NOMO-1 treated with dmso at 0.1 percent for 144 hours (cell line): ENCODE measurements around the gene C1orf87.
"Not testable (repeated sequence)": the region's sequence is repeated elsewhere in the genome, so short reads cannot be mapped to it uniquely, and the experiment has no call there.

ENCODE experiments used
- DNase-seq: peaks from one replicate; lab custom pipeline; 2025; ENCODE audit not compliant: unreplicated experiment; lab: John Stamatoyannopoulos, UW

C1orf87 gene

DNA sequence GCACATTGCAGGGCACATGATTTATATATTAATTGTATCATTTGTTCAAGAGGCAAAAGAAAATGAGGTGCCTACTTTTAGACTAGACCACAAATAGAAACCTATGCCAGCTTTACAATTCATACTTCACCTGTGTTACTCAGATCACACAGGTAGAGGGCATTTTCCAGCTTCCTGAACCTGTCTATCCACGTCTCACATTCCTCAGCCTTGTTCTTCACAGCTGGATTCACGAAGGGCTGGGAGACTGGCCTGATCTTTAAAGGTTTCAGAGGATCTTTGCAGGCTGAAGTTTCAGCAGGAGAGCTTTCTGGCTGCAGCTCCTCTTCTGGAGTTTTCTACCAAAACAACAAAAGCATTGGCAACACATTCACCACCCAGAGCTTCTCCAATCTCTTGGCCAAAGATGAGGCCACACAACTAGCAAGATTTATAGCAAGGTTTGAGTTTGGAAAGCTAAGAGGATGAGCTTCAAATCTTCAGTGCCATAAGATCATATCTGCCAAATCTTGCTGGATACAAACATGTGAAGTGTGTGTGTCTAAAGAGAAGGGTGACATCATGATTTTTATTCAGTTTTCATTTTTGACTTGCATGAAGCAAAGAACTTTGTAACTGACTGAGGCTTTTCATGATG, 76.0 kb downstream of the C1orf87 start:
- no peak for DNase-seq

DNA sequence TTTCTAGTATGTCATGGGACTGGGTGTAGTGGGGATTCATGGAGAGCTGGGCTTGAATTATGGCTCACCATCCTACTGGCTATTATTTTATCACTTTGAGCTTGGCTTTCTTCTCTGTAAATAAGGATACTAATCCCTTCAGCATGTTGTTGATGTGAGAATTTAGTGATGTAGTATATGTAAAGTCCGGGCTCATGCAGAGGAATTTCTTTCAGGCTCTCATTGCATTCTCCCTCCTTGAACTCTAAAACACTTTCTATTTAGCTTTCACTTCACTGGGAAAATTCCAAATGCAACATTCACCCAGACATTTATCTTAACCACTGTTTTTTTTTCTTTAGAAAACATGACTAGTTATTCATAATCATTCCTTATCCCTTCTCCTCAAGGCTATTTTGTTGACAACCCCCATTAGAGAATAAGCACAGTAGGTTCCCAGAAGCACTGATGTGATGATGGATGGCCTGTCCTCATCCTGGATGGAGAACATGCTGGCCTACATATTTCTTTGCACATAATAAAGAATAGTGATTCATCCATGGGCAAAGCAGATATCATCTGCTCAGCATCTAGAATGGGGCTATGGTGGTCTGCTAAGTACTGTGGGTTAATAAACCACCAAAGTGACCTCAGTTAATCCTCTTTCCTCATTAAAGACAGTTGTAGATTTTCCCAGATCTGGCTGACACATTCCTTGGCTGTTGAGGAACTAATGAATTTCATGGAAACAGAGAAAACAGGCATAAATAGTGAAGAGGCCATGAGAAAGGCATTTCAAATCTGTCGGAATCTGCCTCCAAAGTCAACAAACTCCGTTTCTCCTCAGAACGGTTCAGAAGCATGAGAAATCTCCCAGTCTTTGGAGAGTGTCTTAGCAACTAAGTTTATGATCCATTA, 79.0 kb downstream of the C1orf87 start:
- no peak for DNase-seq

DNA sequence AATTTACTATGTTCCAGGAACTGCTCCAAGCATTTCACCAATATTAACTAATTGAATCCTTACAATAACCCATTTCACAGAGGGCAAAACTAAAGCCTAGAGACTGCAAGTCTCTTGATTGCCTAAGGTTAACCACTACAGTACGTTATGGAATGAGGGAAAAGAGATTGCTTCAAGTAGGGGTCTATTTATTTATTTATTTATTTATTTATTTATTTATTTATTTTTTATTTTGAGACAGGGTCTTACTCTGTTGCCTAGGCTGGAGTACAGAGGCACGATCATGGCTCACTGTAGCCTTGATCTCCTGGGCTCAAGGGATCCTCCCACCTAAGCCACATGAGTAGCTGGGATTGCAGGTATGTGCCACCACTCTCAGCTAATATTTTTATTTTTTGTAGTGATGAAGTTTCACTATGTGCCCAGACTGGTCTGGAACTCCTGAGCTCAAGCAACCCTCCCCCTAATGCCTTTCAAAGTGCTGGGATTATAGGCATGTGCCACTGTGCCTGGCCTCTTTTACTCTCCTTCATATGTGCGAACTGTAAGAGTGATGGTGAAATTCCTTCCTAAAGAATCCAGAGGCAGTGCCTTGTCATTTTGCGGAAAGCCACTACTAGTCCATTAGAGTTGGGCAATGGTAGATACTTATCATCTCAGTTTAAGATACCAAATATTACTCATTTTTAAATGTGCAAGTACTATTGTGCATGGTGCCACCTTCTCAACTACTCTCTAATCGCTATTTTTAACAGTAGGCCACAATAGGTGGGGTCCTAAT, 81.3 kb downstream of the C1orf87 start:
- DNase-seq: no peak

DNA sequence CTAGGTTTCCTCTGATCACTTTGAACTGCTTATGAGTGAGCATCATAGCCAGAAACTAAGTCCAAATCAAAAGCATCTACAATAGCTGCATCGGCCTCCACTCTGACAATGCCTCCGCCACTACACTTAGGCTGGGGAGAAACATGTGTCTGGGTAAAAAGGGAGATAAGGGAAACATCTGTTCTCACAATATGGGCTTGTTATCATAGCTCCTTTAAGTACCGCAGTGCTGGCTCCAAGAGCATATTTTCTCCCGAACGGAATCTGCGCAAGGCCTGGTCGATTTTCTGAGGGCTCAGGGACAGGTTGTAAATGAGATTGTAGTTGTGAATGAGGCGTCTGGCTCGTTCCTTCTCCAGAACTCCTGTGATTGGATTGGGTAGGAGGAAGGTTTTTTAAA, 83.1 kb downstream of the C1orf87 start:
- DNase-seq: no peak

DNA sequence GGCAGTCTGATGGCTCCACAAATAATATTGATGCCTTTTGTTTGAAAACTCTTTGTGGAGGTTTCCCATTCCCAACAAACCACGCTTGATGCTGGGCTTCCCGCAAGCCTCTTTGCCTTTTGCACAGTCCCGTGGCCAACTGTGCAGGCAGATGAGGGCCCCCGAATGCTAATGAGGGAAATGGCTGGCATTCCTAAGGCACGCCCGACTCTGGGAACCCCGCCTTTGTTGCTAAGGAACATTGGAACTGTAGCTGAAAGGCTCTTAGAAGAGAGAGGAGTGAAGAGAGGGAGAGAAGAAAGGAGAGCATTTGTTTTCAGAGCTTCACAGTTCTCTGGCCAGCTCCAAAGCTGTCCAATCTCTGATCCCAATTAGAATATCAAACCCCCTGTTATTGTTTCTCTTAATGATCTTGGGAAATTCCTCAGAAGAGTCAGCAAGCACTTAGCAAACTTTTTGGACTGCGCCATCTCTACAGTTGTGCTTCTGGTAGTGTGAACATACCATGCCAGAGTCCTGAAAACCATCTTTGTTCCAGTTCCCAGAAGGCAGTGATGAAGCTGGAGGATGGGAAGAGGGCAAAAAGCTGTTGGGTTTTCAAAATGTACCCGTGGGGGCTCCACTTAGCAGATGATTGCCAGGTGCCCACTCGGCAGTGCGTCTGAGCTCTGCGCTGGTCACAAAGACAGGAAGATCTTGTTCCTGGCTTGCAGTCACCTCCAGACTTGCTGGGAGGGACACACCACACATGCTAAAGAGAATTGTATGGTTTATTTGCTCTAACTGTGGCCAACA, 86.9 kb downstream of the C1orf87 start:
- DNase-seq: no peak

DNA sequence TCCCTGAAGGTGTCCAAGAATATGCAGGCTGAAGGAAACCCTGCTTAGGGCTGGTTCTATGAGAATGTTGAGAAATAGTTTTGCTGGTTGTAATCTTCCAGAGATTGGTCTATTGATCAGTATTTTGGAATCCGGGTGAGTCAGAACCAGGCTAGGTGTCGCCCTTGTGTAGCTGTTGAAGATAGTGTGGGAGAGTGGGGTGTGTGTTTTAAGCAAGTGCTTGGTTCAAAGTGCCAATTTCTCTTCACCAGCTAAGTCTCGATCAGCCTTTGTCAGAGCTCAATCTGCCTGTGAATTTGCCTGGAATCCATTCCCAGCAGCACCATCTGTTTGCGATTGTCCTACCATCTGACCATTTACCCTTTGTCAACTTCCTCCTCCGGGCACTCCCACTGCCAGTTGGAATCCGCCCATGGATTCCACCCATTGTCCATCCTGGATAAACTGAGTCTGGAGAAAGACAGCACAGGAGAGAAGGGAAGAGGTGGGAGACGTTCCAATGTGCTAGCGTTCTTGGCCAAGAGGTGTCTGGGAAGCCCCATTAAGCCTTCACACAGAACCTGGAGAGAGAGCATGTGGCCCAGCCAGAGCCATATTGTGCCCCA, 87.6 kb downstream of the C1orf87 start:
- DNase-seq: no peak

DNA sequence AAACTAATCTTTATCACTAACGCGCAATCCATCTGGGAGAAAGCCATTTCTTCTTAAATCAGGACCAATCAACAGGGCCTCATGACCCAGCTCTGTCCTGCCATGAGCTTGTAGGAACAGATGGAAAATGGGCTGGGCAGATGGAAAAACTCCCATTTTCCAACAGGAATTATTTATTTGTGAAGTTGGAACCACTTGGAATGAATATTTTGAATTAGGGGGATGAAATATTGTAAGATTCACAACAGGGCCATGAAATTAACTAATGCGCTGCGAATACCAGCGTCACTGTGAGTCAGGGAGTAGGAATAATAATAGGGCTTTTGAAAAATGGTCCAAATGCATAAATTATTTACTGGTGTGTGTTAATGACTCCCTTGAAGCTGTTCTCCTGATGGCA, 93.9 kb downstream of the C1orf87 start:
- no peak for DNase-seq

DNA sequence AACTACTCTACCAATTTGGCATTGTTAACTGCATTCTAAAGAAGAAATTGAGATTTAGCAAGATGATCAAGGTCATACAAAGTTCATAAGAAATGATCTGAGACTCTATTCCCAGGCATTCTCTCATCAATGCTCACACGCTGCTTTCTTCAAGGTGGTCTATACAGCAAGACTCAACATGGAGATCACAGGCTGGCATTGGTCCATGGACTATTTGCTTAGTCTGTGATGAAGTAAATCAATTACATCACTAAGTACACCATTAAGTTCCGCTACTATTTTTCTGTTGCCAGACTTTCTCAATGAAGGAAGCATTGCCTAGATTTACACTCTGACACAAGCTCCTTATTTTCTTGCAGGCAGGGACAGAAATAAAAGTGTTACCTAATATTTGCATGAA, 95.1 kb downstream of the C1orf87 start:
- DNase-seq: no peak

DNA sequence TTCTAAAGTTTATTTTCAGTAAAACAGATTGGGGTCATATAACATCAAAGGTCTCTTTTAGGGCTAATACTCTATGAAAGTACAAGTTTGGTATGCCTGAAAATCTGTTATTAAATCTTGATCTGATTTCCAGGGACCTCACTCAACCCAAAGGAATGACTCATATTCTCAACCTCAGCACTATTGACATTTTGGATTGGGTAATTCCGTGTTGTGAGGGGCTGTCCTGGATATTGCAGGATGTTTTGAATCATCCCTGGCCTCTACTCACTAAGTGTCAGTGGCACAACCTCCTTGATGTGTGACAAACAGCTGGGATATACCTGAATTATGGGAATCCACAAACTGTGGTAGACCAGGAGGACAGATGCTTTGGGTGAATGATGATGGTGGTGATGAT, 95.5 kb downstream of the C1orf87 start:
- DNase-seq: no peak

DNA sequence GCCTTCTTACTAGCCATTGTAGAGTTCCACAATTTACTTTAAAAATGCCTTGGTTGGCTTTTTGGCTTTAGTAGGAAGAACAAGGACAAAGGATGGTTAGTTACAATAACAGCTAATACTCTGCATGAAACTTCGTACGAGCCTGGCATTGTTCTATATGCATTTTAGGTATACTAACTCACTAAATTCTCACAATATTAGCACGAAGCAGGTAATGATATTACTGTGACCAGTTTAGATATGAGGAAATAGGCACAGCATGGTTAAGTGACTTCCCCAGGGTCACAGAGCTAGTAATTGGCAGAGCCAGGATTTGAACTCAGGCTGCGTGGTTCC, 96.5 kb downstream of the C1orf87 start:
- no peak for DNase-seq

DNA sequence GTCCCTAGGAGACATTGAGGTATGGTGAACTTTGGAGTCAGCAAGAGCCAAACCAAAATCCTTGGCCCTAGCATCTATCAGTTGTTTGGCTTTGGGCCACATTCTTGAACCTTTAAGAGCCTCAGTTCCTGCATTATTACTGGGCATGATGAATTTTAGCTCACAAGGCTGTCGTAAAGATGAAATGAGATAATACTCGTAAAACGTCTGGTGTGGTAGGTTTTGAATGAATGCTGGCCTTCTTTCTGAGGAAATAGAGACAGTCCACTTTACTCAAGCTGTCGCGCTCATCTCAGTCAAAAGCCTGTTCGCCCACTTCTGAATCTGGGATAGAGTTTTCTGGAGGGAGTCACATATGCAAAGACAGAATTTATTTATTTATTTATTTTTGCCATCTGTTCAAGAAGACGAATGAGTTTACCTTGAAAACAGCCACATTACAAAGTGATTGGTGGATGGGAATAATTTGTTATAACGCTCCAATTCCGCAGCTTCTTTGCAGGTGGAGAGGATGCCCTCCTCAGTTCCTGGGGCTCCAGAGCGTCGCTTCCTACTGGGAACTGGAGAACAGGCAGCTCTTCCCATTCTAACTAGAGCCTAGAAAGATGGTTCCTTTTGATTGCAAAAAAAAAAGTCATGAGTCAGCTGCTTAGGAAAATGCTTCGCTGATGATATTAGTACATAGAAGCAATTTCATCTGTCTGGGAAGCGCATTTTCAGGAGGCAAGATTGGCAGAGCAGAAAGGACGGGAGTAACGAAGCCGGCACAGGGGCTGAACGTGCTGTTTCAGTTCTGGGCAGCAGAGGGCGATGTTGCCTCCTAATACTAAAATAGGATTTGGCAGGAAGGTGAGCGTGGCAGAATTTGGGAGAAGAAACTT, 97.1 kb downstream of the C1orf87 start:
- peak; percentile 33 for DNase-seq

DNA sequence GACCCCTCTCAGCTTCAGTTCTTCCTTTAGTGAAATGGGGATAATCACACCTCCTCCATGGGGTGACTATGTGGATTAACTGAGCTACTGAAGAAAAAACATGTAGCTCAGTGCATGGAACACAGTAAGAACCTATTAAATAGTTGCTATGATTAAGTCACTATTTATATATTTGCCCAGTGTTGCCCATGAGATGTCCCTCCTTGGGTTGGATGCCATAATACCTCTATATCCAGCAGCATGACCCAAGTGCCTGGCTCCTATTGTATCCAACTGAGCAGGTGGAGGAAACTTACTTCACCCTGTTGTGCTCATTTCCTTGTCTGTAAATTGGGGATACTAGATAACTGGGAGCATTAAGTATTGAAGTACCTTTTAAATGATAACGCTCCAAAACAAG, 99.9 kb downstream of the C1orf87 start:
- no peak for DNase-seq

DNA sequence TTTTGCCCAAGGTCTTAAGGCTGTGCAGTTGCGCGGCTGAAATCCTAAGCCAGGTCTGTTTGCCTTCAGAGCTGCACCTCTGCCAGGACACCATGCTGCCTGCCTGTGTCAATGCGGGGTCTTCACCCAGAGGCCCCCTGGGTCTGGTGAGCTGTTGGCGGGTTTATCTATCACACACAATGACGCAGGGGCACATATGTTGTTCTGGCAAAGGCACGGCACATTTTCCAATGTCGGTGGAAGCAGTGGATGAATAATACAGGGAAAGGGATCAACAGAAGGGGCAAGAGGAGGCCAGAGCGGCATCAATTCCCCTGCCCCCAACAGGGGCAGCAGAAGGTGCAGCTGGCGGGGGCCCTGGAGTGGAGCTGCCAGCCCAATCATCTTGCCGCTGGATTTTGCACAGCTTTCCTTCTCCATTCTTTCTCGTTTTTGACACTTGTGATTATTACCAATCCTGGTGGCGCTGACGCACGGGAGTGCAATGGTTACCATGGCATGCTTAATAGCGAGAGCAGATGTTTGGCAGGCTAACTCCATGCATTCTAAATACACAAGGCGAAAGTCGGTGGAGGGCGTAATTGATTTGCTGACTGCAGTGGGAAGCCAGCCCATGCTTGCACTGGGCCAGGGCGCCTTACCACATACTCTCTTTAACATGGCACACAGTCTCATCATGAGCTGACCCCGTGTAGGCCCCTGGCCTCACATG, 101.2 kb downstream of the C1orf87 start:
- DNase-seq: no peak

DNA sequence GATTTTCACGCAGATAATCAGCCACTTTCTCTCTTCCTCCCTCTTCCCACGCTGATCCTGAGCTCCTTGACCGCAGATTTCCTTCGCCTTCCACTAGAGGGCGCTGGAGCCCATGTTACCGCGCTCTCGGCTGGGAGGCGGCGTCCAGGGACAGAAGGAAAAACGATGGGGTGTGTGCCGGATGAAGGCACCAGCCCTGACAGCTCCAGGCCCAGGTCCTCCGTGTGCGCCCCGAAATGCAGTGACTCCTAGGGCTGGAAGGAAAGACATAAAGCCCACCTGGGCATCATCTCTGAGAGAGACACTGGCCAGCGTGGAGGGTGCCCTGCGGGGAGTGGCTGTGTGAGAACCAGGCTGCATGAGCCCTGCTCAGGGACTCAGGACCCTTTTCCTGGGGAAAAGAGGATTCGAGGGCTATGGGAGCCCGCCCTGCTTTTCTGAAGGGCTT, 102.1 kb downstream of the C1orf87 start:
- peak; percentile 36 for DNase-seq

DNA sequence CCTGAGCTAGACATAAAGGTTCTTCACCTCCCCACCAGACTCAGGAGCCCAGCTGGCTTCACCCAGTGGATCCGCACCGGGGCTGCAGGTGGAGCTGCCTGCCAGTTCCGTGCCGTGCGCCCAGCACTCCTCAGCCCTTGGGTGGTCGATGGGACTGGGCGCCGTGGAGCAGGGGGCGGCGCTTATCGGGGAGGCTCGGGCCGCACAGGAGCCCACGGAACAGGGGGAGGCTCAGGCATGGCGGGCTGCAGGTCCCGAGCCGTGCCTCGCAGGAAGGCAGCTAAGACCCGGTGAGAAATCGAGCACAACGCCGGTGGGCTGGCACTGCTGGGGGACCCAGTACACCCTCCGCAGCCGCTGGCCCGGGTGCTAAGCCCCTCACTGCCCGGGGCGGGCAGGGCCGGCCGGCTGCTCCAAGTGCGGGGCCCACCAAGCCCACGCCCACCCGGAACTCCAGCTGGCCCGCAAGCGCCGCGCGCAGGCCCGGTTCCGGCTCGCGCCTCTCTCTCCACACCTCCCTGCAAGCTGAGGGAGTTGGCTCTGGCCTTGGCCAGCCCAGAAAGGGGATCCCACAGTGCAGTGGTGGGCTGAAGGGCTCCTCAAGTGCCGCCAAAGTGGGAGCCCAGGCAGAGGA, 103.9 kb downstream of the C1orf87 start:
- DNase-seq: not testable (repeated sequence)

DNA sequence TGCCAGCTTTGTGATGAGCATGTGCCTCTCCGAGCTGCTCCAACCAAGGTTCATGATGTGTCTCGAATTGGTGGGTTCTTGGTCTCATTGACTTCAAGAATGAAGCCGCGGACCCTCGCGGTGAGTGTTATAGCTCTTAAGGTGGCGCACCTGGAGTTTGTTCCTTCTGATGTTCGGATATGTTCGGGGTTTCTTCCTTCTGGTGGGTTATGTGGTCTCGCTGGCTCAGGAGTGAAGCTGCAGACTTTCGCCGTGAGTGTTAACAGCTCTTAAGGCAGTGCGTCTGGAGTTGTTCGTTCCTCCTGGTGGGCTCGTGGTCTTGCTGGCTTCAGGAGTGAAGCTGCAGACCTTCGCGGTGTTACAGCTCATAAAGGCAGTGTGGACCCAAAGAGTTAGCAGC, 104.8 kb downstream of the C1orf87 start:
- not testable (repeated sequence) for DNase-seq

DNA sequence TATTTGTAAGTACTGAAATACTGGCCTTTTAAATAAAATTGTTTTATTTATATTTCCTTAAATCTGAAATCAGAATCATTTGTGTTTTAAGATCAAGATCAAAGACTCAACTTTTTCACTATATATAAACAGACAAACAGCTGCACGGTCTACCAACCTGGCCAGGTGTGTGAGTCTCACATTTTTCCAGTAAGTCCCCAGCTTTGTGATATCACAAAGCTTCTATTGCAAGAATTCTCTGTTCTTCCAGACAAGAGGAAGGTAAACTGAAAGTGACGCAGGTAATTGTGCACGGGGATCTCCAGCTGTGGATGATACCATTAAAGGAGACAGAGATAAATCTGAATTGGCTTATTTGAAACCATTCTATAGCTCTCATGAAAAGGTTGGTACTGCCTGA, 105.8 kb downstream of the C1orf87 start:
- DNase-seq: no peak

DNA sequence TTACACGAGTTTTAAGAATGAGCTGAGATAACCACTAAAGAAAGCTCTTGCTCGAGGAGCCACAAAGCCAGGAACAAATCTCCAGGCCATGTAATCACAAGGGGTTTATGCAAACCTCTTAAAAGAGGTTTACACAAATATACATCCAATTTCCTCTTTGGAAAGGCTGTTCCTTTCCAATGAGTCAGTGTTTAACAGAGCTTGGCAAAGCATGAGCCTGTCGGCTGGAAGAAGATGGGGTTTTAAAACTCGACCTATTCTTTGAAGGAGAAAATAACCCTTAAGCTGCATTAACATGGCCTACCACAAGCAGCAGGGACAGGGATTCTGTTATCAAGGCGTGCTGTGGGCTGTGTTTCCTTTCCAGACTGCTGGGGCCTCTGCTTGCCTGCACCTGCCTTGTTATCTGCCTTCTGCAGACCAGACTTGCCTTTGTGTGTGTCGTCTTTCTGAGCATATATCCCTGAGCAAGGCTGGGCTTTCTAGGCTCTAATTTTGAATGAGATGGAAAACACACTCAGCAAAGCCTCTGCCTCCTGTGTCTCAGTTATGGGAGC, 106.4 kb downstream of the C1orf87 start:
- DNase-seq: no peak
